Calu3 (cell line): ENCODE measurements around the gene SOCS1. TPM values are rescaled to one million over a fixed set of nuclear protein-coding genes. Genes with fewer than 3 reads are reported as not detected.

Experiments used
- BruUV-seq: library from RNA; stranded (reverse); fragments of 400-500 nt; replicated peaks from 2 replicates; lab custom pipeline; 2021; lab: Mats Ljungman, UMichigan
- CTCF ChIA-PET: fragments of 300-600 bp; sonication (Branson Sonifier 250); formaldehyde crosslinking; loops from one replicate; lab custom pipeline; 2022; ENCODE audit warnings: antibody characterized with exemption; lab: Charles Lee
- DNase-seq: peaks from one replicate; pipeline ENCODE4 v3.0.0; 2022
- H3K27ac Mint-ChIP-seq: one replicate; pipeline ENCODE4 v1.8.0; 2022; ENCODE audit warnings: mixed read lengths; ENCODE audit not compliant: unreplicated experiment
- H3K27me3 Mint-ChIP-seq: one replicate; pipeline ENCODE4 v1.8.0; 2022; ENCODE audit warnings: mixed read lengths; ENCODE audit not compliant: unreplicated experiment
- H3K36me3 Mint-ChIP-seq: one replicate; pipeline ENCODE4 v1.8.0; 2022; ENCODE audit warnings: mild to moderate bottlenecking, moderate library complexity, mixed read lengths; ENCODE audit not compliant: insufficient read depth, unreplicated experiment
- H3K4me1 Mint-ChIP-seq: one replicate; pipeline ENCODE4 v1.8.0; 2022; ENCODE audit warnings: mild to moderate bottlenecking, low read depth, mixed read lengths; ENCODE audit not compliant: unreplicated experiment
- H3K4me3 Mint-ChIP-seq: one replicate; pipeline ENCODE4 v1.8.0; 2022; ENCODE audit warnings: mild to moderate bottlenecking, low read depth, moderate library complexity, mixed read lengths; ENCODE audit not compliant: unreplicated experiment
- H3K9me3 Mint-ChIP-seq: one replicate; pipeline ENCODE4 v1.8.0; 2022; ENCODE audit warnings: low read depth, mixed read lengths; ENCODE audit not compliant: unreplicated experiment
- CTCF ChIP-seq: fragments of 200-600 bp; IDR thresholded peaks from one replicate; pipeline ENCODE4 v1.8.0; 2022; ENCODE audit warnings: antibody characterized with exemption; ENCODE audit not compliant: unreplicated experiment
- intact Hi-C: fragments of 100-400 bp; cut with micrococcal nuclease; formaldehyde crosslinking; loops from one replicate; pipeline ENCODE4 v1.10.0; 2022; ENCODE audit not compliant: unreplicated experiment
- total RNA-seq: library from RNA; stranded (reverse); gene quantifications from 2 replicates; pipeline ENCODE4 v1.2.3, GENCODE V29; 2022

The SOCS1 gene
- total RNA-seq, 1 experiment from 2014 or later, result 4.8 TPM

GRCh38 chr16:11268921-11269375, 12.9 kb upstream of the SOCS1 start, which contains the start of gene TNP2:
TNP2 (minus strand) TSS chr16:11269325; CDS start chr16:11269262, 63 bp downstream.
- Mint-ChIP-seq H3K27ac (no peak within 1 kb of the TSS), H3K36me3 (no peaks in the 10 kb centered on the region), H3K4me3 (no peak within 1 kb of the TSS), H3K9me3 (peaks cover 4% of the 10 kb centered on the region), H3K27me3 (peaks cover 13% of the 10 kb centered on the region), H3K4me1 (no peaks in the 10 kb centered on the region)
- DNase-seq, result no peak
- intact Hi-C loops, result no loop called here
- CTCF ChIA-PET, result interaction anchor here (0.6 kb wide), 1 partner anchor 575 kb away, joined by 3 read pairs; no protein-coding TSS in a partner anchor
- TF ChIP-seq CTCF, result no peak
- BruUV-seq, result no TSS peak

DNA sequence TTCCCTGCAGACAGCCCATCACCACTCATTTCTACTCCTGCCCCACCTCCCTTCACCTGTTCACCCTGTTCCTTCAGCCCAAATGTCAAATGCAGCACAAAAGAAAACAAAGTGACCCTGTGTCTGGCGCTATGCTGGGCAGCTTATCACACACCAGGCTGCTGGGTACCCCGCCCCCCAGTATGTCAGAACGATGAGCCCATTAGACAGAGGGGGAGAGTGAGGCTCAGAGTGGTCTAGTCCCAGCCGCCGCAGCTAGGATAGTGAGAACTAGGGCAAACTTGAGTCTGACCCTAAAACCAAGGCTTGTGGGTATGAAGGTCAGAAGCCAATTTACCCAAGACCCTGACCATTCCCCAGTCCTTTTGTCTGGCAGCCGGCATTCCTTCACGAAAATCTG, 9.1 kb upstream of the SOCS1 start:
- H3K9me3 Mint-ChIP-seq, result peaks cover 4% of the 10 kb centered on the region
- H3K4me1 Mint-ChIP-seq, result peaks cover 9% of the 10 kb centered on the region
- no peak for DNase-seq
- CTCF ChIA-PET, result interaction anchor here (1.0 to 1.2 kb wide), 2 partner anchors 33 to 94 kb away, joined by 3 to 5 read pairs; no protein-coding TSS in a partner anchor
- H3K4me3 Mint-ChIP-seq, result no peak overlapping the region
- TF ChIP-seq CTCF, result no peak
- intact Hi-C loops, result no loop called here
- peaks cover 8% of the 10 kb centered on the region for H3K27me3 Mint-ChIP-seq
- no peaks in the 10 kb centered on the region for H3K36me3 Mint-ChIP-seq
- H3K27ac Mint-ChIP-seq, result no peak overlapping the region
- BruUV-seq, result no TSS peak

- Mint-ChIP-seq H3K4me3 (no peak overlapping the region), H3K36me3 (no peaks in the 10 kb centered on the region), H3K9me3 (peaks cover 4% of the 10 kb centered on the region), H3K27me3 (no peaks in the 10 kb centered on the region), H3K27ac (no peak overlapping the region), H3K4me1 (peaks cover 17% of the 10 kb centered on the region)
- intact Hi-C loops, result no loop called here
- DNase-seq, result no peak
- CTCF ChIA-PET, result interaction anchor here (1.2 kb wide), 1 partner anchor 33 kb away, joined by 5 read pairs; no protein-coding TSS in a partner anchor
- no TSS peak for BruUV-seq
- TF ChIP-seq CTCF, result no peak
Observed at GRCh38 chr16:11264155-11264832, 8.3 kb upstream of the SOCS1 start.

- Mint-ChIP-seq H3K27me3 (no peaks in the 10 kb centered on the region), H3K9me3 (peaks cover 4% of the 10 kb centered on the region), H3K4me1 (peaks cover 21% of the 10 kb centered on the region), H3K4me3 (no peak overlapping the region), H3K27ac (no peak overlapping the region), H3K36me3 (no peaks in the 10 kb centered on the region)
- CTCF ChIA-PET, result no interaction called here
- TF ChIP-seq CTCF, result no peak
- DNase-seq, result no peak
- no TSS peak for BruUV-seq
- intact Hi-C loops, result no loop called here
Observed at GRCh38 chr16:11263737-11264136, 7.7 kb upstream of the SOCS1 start.
